HG02870 (cell line): ENCODE data around the gene ORM1.
"Not testable (repeated sequence)": the region's sequence is repeated elsewhere in the genome, so short reads cannot be mapped to it uniquely, and the experiment has no call there.

Source experiments
- ATAC-seq: cut with Tn5 transposase; IDR thresholded peaks from one replicate; pipeline ENCODE4 v1.9.1; 2021; ENCODE audit warnings: mild to moderate bottlenecking, moderate library complexity; ENCODE audit not compliant: unreplicated experiment

Gene ORM1

DNA sequence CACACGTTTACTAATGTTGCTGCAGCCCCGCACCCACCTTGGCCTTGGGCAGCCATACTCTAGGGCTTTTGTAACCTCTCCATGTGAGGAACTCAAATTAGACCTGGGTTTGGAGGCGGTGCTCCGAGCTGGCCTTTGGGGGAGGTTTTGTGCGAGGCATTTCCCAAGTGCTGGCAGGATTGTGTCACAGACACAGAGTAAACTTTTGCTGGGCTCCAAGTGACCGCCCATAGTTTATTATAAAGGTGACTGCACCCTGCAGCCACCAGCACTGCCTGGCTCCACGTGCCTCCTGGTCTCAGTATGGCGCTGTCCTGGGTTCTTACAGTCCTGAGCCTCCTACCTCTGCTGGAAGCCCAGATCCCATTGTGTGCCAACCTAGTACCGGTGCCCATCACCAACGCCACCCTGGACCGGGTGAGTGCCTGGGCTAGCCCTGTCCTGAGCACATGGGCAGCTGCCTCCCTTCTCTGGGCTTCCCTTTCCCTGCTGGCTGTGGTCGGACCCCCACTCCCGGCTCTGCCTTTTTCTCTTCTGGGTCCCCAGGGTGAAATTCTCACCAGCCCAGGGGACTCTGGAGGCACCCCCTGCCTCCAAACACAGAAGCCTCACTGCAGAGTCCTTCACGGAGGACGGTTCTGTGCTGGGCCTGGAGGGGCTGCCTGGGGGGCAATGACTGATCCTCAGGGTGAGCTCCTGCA is at the start of gene ORM1:
TSS of gene ORM1 (plus strand) at position 268 of the 701 bp plus-strand sequence. CDS start at position 304, 36 bp downstream.
- not testable (repeated sequence) for ATAC-seq

DNA sequence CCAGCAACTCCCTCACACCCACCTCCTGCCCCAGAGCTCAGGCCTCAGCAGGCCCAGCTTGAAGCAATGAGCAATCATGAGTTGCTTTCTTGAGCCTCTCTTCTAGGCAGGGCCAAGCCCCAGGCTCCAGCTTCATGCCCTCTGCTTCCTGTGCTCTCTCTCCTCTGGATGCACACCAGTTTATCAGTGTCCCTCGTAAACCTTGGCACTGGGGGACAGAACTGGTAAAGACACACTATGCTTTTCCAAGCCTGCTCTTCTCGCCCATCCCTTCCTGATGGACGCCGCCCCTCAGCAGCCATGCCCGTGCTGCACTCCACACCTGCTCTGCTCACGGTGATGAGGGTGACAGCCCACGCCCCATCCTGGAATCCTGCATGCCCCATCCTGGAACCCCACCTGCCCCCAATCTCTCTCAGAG is 49.4 kb upstream of the ORM1 start:
- ATAC-seq: no peak

DNA sequence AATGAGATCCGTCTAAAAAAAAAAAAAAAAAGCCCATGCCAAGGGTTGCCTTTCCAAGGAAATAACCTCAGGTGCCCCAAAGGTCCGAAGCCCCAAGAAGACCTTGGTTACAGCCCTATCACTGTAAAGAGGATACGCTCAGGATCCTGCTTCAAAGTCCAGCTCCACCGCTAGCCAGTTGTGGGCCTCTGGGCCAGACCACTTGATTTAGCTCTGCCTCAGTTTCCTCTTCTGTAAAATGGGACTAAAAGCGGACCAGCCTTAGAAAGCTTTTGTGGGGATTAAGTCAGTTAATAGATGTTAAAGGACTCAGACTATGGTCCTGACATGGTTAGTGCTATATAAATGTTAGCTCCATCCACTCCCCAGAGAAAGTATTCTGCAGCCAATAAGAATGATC is 48.7 kb upstream of the ORM1 start:
- no peak for ATAC-seq

DNA sequence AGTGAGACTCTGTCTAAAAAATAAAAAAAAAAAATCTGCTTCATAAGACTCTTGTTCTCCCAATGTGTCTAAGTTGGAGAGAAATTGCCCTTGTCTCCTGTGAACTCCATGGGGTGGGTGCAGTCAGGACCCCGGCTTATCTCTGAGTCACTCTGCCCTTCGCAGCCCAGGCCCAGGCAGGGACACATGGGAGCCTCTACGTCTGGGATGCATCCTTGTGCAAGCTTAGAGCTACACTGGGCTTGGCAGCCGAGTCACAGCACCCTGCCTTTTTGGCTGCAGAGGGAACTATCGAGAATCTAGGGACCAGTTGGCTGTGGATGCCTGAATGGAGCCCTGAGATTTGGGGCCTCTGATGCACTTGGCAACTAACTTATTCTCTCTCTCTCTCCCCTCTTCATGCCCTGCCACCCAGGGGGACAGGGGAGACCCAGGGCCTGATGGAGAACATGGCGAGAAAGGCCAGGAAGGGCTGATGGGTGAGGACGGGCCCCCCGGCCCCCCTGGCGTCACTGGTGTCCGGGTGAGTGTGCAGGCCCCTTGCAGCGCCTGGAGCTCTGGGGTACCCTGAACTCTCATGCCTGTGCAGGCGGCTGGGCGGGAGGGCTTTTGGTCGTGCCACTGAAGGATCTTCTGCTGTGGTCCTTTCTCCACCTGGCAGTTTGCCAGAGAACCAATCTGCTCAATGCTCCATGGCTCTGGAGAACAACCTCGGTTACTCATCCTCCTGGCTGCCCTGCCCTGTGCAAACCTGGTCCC is 47.5 kb upstream of the ORM1 start:
- ATAC-seq: no peak

DNA sequence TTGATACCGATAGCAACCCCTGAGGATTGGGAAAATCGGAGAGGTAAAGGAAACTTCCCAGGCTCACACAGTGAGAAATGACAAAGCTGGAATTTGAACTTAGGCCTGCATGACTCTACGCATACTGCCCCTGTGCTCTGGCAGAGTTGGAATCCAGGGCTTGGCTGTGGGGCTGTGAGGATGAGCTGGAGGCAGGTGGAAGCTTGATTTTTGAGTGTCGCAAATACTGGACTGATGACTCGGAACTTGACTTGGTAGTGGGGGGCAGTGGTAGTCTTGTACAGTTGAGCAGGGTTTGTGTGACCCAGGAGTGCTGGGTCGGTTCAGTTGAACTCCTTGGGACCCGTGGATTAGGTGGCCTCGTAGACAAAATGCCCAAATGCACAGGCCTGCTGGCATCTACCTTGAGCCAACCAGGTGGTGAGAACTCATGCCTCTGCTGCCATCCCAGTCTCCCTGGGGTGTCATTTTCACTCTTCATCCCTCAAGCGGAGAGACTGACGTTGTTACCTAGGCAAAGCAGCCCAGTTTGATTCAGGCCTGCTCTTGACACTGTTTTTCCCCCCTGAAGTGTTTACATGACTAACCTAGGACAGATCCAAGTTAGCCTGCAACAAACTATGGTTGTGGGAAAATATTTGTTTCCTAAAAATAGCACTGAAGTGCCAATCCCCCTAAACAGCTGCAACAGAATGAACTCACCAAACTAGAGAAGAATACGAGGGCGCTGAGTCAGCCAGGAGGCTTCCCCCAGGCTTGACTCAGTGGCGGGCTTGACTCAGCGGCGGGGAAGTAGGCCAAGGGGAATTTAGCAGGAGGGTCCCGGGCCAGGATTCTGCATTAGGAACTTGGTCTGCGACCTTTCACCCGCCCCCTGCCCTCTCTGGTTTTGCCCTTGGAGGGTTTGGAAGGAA is 45.7 kb upstream of the ORM1 start:
- ATAC-seq: no peak

DNA sequence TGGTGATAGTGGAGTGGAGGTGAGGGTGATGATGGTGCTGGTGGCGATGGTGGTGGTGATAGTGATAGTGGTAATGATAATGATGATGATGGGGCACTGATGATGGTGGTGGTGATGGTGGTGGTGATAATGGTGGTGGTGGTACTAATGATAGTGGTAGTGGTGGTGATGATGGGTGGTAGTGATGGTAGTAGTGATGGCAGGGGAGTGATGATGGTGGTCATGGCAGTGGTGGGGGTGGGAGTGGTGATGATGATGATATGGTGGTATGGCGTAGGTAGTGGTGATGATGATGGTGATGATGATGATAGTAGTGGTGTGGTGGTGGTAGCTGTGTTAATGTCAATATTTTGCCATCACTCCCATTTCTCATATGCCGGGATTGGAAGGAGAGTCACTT is 44.5 kb upstream of the ORM1 start:
- ATAC-seq: no peak

DNA sequence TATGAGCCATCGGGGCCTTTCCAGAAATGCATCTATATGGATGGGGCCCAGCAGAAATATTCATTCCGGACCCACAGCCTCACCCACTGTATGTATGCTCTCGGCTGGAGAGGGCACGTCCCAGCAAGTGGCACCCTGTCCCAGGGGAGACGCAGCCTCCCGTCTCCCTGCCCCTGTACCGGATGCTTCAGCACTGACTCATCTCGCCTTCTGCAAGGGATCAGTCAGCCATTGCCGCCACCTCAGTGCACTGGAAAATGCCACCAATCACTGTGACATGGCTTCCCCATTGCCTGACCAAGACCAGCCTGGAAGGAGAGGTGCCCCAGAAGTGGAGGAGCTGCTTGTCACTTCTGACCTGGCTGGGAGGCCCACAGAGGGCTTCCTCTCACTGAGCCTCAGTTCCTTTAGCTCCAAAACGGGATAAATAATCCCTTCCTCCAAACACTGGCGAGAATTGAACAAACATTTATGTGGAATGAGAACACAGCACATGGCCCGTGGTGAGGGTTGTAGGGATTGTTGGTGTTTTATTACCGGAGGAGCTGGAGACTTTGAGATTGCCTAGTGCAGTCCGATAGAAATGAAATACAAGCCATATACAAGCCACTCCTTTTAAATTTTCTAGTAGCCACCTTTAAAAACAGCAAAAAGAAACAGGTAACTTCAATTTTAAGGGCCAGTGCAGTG is 43.9 kb upstream of the ORM1 start:
- ATAC-seq: no peak

DNA sequence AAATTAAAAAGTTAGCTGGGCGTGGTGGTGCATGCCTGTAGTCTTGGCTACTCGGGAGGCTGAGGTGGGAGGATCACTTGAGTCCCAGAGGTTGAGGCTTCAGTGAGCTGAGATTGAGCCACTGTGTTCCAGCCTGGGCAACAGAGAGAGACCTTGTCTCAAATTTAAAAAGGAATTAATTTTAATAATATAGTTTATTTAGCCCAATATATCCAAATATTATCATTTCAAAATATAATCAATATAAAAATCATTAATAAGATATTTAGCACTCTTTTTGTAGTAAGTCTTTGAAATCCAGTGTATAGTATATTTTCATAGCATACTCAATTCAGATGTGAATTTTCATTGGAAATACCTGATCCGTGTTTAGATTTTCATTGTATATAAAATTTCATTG is 43.2 kb upstream of the ORM1 start:
- ATAC-seq: no peak

DNA sequence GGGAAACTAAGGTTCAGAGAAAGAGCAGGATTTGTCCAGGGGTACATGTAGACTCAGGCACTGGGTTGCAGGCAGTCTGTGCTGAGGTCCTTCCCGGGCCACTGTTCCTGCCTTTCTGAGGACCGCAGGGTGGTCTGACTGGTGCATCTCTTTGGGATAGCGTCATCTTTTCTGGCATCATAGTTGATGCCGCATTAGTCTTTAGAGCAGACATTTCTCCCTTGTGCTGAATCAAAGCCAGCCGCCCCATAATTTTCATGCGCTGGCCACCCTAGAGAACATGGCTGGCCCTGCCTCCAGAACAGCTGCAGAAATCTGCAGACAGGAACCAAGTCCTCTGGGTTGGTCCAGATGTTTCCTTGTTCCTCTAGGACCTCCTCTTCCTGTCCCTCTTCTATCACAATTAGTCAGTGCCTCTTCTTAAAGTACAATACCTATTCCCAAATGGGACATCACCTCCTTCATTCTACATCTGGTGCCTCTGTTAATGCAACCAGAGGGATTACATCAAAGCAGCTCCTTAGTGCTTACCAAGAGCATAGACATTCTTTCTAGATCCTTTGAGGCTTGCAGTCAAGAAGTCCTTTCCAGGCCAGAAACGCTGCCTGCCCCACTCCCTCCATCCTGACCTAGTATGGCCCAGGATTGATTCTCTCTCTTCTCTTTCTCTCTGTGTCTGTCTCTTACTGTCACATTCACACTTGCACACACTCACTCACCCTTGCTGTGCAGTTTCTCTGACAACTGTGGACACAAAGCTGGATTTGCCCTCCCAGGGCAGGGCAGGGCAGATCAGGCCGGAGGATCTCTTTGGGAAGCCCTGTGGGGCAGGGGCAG is 42.0 kb upstream of the ORM1 start:
- no peak for ATAC-seq

DNA sequence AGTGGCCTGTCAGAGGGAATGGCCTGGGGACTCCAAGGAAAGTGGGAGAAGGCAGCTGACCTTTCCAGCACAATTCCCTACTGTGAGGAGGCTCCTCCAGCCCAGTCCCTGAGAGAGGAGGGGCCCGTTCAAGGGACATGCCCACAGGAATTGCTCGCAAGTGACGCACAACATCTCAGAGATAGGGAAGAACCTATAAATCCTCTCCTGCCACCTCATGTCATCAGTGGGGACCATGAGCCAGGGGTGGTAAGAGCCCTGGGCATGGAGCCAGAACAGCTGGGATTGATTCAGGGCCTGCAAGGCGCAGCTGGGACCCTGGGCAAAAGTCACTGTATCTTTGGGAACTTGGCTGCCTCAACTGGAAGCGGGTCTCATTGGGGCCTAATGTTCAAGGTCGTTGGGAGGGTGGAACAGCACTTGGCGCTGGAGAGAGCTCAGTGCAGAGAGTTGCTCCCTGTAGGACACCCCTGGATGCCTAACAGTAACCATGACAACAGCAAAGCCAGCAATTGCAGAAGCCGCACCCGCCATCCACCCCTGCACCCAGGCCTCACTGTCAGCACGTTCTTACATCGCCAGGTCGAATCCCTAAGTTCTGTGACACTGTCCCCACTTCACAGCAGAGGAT is 41.3 kb upstream of the ORM1 start:
- ATAC-seq: no peak

DNA sequence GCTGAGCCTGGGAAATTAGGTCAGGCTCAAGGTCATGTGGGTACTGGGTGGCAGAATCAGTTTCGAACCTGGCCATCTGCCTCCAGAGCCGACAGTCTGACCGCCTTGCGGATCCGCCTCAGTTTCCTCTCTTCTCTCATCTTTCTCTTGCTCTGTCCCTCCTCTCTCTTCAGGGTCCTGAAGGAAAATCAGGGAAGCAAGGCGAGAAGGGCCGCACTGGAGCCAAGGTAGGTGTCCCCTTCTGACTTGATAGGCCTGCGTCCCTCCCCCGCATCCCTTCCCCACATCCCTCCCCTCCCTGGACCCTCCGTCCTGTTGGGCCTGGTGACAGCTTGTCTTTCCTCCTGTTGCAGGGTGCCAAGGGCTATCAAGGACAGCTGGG is 40.8 kb upstream of the ORM1 start:
- ATAC-seq: no peak

DNA sequence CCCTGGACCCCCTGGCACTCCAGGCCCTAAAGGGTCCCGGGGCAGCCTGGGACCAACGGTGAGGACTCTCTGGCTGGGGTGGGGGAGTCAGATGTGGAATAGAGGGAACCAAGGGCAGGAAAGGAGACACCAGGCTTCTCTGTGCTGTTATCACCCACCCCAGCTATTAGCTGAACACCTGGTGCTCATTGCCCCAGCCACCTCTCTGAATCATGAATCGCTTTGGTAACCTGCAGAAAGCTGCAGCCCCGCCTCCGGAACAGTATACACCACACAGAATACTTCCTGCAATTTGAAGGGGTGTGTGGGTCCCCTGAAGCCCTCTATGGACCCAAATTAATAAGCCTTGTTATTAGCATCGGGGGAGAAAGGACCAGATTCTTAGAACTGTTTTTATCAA is 40.4 kb upstream of the ORM1 start:
- no peak for ATAC-seq

DNA sequence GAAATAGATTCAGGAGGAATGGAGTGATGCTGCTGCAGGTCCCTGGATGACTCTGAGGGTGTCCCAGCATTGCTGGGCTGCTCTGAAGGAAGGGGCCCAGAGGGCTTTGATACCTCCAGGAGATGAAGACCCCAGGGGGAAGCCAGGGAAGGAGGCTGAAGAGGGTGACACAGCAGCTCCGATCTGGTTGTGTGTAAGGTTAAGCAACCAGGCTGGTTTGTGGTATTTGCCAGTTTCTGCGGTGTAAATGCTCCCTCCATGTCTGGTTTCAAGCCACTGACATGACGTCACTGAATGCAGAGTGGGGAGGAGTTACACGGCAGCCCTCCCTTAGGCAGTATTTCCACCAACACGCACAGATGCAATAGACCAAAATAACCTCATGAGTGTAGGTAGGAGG is 40.0 kb upstream of the ORM1 start:
- ATAC-seq: no peak

DNA sequence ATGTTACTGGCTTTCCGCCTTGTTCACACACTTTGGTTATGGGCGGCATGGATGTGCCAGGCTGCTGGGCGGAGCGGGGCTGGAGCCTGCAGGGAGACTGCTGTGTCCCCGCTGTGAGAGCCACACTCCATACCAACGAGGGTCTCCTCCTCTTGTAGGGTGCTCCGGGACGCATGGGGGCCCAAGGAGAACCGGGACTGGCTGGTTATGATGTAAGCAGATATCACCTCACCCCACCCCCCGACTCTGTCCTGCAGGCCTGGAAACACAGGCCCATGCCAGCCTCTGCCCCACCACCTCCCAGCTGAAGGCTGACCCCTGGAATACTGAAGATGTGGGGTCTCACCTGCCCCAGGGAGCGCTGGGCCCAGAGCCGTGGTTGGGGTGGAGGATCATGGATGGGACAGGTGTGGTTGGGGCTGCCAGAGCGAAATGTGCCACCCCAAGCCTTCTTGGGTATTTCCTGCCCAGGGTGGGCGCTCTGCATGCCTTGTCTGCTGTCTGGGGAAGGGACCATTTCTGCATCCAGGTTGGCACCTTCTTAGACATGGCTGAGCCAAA is 39.3 kb upstream of the ORM1 start:
- ATAC-seq: no peak

DNA sequence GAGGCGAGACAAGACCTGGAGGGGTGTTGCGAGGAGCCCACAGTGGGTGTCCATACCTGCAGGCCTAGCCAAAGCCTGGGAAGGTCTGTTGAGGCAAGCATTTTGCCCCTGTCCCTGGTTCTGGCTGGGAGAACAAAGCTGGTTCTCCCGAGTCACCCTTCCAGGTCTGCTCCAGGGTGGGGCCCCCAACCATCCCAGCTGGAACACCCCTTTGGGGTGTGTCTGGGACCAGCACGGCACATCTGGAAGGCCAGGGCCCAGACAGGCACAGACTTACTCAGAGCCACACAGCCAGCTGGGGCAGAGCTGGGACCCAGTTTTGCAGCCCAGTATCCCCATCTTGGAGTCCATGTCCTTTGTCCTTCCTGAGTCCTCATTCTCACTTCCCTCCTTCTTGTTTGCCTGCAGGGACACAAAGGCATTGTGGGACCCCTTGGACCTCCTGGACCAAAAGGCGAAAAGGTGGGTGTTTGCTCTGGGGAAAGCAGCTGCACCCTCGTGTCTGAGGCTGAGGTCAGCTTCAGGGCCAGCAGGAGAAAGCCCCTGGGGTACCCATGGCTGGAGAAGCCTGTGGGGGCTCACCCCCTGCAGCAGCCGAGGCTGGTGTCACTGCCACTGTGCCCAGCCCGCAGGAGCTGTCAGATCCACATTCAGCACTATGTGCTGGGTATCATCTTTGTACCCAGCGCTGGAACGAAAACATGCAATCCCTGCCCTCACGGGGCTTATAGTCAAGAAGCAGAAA is 38.4 kb upstream of the ORM1 start:
- no peak for ATAC-seq

DNA sequence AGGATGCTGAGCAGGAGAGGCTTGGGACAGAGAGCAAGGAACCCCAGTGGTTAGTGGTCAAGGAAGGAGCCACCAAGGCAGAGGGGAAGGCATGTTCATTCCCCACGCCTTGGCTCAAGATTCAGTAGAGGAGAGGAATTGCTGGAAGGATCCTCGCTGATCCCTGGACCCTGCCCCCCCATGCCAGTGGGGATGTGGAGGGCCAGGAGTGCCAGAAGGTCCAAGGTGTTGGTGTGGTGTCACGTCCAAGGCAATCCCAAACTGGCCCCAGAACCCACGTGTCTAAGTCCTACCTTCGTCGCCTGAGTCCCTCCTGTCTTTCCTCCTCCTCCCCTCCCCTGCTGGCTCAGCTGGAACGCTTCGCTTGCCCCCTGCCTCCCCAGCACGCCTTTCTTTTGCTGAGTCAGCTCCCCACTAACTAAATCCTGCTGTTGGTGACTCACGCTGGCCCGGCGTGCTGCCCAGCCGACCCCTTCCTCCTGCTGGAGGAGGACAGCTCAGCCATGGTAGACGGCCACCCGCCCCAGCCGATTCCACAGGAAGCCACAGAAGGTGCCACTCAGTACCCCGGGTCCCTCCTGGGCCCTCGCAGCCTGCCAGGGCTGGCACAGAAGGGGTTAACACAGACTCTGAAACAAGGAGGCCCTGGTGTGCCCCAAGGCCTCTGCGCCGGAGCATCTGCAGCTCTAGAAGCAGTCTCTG is 37.6 kb upstream of the ORM1 start:
- ATAC-seq: no peak

DNA sequence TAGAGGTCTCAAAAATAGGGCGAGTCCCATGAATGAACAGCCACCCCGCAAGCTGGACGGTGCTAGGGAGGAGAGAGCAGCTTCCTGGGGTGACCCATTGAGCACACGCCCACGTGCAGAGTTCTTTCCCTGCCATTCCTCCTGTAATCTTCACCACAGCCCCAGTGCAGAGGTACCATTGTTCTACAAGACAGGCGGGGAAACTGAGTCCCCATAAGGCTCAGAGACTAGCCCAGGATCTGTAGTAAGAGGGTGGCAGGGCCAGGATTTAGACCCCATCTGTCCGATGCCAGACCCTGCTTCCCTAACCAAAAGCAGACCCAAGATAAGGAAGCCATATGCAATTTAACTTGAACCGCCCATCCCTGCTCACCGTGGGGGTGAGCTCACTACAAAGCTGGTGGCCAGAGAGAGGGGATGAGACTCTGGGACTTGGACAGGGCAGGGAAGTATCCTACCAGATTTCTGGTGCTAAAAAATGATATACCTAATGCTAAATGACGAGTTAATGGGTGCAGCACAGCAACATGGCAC is 36.7 kb upstream of the ORM1 start:
- ATAC-seq: no peak
